ENCODE results near the gene DDR1.
"Not testable (repeated sequence)": the region's sequence is repeated elsewhere in the genome, so short reads cannot be mapped to it uniquely, and the experiment has no call there.

DDR1 gene

GRCh38 chr6:30922447-30922852 is 38.1 kb downstream of the DDR1 start:
- DNase-seq = no peak

GRCh38 chr6:30924040-30924627 is 39.8 kb downstream of the DDR1 start:
- DNase-seq = not testable (repeated sequence)

- no peak for DNase-seq
Observed at GRCh38 chr6:30926644-30927043, 42.3 kb downstream of the DDR1 start.

GRCh38 chr6:30927080-30927479 is 42.8 kb downstream of the DDR1 start:
- not testable (repeated sequence) for DNase-seq

- DNase-seq = no peak
Observed at GRCh38 chr6:30928677-30929076, 44.4 kb downstream of the DDR1 start.

GRCh38 chr6:30930506-30930905 is 46.2 kb downstream of the DDR1 start:
- no peak for DNase-seq

GRCh38 chr6:30931272-30931671 is 47.0 kb downstream of the DDR1 start:
- DNase-seq = no peak

- no peak for DNase-seq
Observed at GRCh38 chr6:30931969-30932645, 47.8 kb downstream of the DDR1 start, which contains the start of gene SFTA2. SFTA2 (minus strand) TSS chr6:30932170; CDS start chr6:30932096, 74 bp downstream.

GRCh38 chr6:30932665-30933365 is 48.5 kb downstream of the DDR1 start:
- no peak for DNase-seq

GRCh38 chr6:30935018-30935417 is 50.7 kb downstream of the DDR1 start:
- no peak for DNase-seq

GRCh38 chr6:30937265-30937664 is 52.9 kb downstream of the DDR1 start:
- DNase-seq = no peak

- DNase-seq = no peak
Observed at GRCh38 chr6:30938730-30939129, 54.4 kb downstream of the DDR1 start.

GRCh38 chr6:30939473-30939872 is 55.2 kb downstream of the DDR1 start:
- DNase-seq = no peak

GRCh38 chr6:30940361-30940986 is 56.2 kb downstream of the DDR1 start, which contains the start of gene MUCL3:
MUCL3 (plus strand) TSS chr6:30940973; CDS start chr6:30941000, 27 bp downstream.
- DNase-seq = no peak

GRCh38 chr6:30942338-30943060 is 58.2 kb downstream of the DDR1 start:
- peak in 1 of 2 experiments; percentile 17 for DNase-seq

GRCh38 chr6:30944051-30944450 is 59.7 kb downstream of the DDR1 start:
- no peak for DNase-seq

- no peak for DNase-seq
Observed at GRCh38 chr6:30945281-30945680, 61.0 kb downstream of the DDR1 start.

- no peak for DNase-seq
Observed at GRCh38 chr6:30947231-30947630, 62.9 kb downstream of the DDR1 start.

GRCh38 chr6:30948811-30949210 is 64.5 kb downstream of the DDR1 start:
- DNase-seq = no peak
